H1 (cell line): ENCODE measurements around the gene DKKL1.

Experiments used
- BCL11A ChIP-seq, 2 experiments: IDR thresholded peaks; one replicate each; pipeline ENCODE4 v1.6.1; 2011; ENCODE audit warnings: low read depth in 2 of 2, low read length in 2 of 2, mild to moderate bottlenecking in 2 of 2
- HDAC6 ChIP-seq: IDR thresholded peaks from one replicate; pipeline ENCODE4 v1.7.1; 2012; ENCODE audit warnings: low read depth, mild to moderate bottlenecking, inconsistent platforms, low read length, moderate library complexity
- TAF7 ChIP-seq: optimal IDR thresholded peaks from 2 replicates; pipeline ENCODE3; 2011; ENCODE audit warnings: low read depth, mild to moderate bottlenecking, inconsistent platforms, low read length, moderate library complexity, borderline replicate concordance

DNA sequence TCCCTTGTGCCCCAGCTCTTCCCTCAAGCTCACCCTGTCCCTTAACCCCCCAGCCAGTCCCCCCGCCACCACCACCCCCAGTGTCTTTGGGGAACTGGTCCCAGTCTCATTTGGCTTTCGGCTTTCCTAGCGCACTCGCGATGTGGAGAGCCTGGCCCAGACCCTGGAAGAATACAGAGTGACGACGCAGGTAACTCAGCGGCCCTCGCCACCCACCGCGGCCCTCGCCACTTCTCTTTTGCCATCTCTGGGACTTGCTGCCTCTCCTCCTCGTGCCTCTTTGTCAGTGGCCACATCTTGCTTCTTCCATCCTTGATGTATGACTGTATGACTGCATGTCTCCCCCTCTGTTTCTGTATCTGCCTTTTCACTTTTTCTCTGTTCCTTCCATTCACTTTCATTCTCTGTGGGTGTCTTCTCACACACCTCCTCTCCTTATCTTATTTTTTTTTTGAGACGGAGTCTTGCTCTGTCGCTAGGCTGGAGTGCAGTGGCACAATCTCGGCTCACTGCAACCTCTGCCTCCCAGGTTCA is 43.9 kb downstream of the DKKL1 start:
- no peak for TF ChIP-seq HDAC6
- TF ChIP-seq TAF7 = no peak
- TF ChIP-seq BCL11A (IDR thresholded peaks at IDR 0.05; ENCODE audit: low read depth in 2 of 2, low read length in 2 of 2) = no peak
